Measurements from ENCODE around the gene SMO.
"Not testable (repeated sequence)": the region's sequence is repeated elsewhere in the genome, so short reads cannot be mapped to it uniquely, and the experiment has no call there.

SMO gene

GRCh38 chr7:129240119-129240820 is 51.8 kb downstream of the SMO start:
- no peak for DNase-seq

- no peak for DNase-seq
Observed at GRCh38 chr7:129244220-129244619, 55.8 kb downstream of the SMO start.

GRCh38 chr7:129245533-129245932 is 57.1 kb downstream of the SMO start:
- DNase-seq = no peak

GRCh38 chr7:129247087-129247486 is 58.7 kb downstream of the SMO start:
- no peak for DNase-seq

GRCh38 chr7:129252128-129252527 is 63.7 kb downstream of the SMO start:
- DNase-seq = no peak

- not testable (repeated sequence) for DNase-seq
Observed at GRCh38 chr7:129252603-129253002, 64.2 kb downstream of the SMO start.

- no peak for DNase-seq
Observed at GRCh38 chr7:129255800-129256199, 67.4 kb downstream of the SMO start.

- DNase-seq = no peak
Observed at GRCh38 chr7:129256221-129256620, 67.8 kb downstream of the SMO start.

- no peak for DNase-seq
Observed at GRCh38 chr7:129257168-129257567, 68.7 kb downstream of the SMO start.

- DNase-seq = no peak
Observed at GRCh38 chr7:129258649-129259389, 70.4 kb downstream of the SMO start.

GRCh38 chr7:129262324-129262723 is 73.9 kb downstream of the SMO start:
- DNase-seq = no peak
